ENCODE data around the gene PGLYRP4.

DNA sequence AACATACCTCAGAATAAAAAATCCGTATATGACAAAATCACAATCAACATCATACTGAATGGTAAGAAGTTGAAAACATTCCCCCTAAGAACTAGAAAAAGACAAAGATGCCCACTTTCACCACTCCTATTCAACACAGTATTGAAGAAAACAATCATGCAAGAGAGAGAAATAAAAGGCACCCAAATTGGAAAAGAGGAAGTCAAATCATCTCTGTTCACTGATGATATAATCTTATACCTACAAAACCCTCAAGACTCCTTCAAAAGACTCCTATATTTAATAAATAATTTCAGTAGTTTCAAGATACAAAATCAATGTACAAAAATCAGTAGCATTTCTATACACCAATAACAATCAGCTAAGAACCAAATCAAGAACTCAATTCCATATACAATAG, 14.7 kb downstream of the PGLYRP4 start:
- TF ChIP-seq, protein P1, sequence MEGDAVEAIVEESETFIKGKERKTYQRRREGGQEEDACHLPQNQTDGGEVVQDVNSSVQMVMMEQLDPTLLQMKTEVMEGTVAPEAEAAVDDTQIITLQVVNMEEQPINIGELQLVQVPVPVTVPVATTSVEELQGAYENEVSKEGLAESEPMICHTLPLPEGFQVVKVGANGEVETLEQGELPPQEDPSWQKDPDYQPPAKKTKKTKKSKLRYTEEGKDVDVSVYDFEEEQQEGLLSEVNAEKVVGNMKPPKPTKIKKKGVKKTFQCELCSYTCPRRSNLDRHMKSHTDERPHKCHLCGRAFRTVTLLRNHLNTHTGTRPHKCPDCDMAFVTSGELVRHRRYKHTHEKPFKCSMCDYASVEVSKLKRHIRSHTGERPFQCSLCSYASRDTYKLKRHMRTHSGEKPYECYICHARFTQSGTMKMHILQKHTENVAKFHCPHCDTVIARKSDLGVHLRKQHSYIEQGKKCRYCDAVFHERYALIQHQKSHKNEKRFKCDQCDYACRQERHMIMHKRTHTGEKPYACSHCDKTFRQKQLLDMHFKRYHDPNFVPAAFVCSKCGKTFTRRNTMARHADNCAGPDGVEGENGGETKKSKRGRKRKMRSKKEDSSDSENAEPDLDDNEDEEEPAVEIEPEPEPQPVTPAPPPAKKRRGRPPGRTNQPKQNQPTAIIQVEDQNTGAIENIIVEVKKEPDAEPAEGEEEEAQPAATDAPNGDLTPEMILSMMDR (IDR thresholded peaks at IDR 0.05; ENCODE audit: borderline replicate concordance, extremely low read depth, low read length, poor library complexity, severe bottlenecking) = no peak
- TF ChIP-seq EZH2 (IDR thresholded peaks at IDR 0.05; ENCODE audit: borderline replicate concordance, low read depth, low read length, severe bottlenecking) = no peak
